ENCODE results near the gene UST. TPM values are rescaled to one million over a fixed set of nuclear protein-coding genes. Genes with fewer than 3 reads are reported as not detected.

Gene UST
- total RNA-seq, 1 donor from 2014 or later = 17.1 TPM

DNA sequence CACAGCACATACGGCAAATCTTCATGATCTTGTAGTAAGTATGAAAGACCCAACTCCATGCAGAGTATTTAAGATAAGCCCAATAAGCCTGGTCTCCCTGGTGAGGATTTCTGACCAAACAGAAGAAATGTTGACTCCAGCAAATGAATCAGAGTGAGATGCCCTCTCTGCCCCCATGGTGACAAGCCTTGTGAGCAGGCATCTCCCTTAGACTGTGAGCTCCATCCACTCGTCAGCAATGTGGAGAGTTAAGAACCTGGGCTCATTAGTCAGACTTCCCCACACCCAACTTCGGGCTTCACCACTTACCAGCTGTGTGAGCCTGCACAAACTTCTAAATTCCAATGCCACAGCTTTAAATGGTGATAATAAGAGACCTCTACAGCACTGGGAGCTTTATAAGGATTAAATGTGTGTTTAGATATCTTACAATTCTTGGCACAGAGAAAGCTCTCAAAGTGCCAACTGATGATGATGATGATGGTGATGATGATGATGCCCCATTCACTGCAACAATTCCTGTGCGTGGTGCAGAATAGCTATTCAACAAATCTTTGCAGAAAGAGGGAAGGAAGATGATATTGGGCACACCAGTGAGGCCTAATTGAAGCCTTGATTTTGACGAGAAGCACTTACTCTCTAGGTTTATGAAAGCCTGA lies 317.3 kb downstream of the UST start:
- Mint-ChIP-seq H3K4me3 (ENCODE audit: unreplicated experiment) (no peak overlapping the region), H3K27me3 (ENCODE audit: low read depth) (no peaks in the 10 kb centered on the region), H3K36me3 (ENCODE audit: low read depth) (peaks cover 3% of the 10 kb centered on the region), H3K4me1 (ENCODE audit: low read depth) (peaks cover 73% of the 10 kb centered on the region), H3K27ac (ENCODE audit: unreplicated experiment) (peak overlapping the region; percentile 76), H3K9me3 (ENCODE audit: low read depth) (no peaks in the 10 kb centered on the region)
- TF ChIP-seq, protein P1, sequence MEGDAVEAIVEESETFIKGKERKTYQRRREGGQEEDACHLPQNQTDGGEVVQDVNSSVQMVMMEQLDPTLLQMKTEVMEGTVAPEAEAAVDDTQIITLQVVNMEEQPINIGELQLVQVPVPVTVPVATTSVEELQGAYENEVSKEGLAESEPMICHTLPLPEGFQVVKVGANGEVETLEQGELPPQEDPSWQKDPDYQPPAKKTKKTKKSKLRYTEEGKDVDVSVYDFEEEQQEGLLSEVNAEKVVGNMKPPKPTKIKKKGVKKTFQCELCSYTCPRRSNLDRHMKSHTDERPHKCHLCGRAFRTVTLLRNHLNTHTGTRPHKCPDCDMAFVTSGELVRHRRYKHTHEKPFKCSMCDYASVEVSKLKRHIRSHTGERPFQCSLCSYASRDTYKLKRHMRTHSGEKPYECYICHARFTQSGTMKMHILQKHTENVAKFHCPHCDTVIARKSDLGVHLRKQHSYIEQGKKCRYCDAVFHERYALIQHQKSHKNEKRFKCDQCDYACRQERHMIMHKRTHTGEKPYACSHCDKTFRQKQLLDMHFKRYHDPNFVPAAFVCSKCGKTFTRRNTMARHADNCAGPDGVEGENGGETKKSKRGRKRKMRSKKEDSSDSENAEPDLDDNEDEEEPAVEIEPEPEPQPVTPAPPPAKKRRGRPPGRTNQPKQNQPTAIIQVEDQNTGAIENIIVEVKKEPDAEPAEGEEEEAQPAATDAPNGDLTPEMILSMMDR (IDR thresholded peaks at IDR 0.05) = no peak
- DNase-seq (ENCODE audit: low spot score) = no peak

DNA sequence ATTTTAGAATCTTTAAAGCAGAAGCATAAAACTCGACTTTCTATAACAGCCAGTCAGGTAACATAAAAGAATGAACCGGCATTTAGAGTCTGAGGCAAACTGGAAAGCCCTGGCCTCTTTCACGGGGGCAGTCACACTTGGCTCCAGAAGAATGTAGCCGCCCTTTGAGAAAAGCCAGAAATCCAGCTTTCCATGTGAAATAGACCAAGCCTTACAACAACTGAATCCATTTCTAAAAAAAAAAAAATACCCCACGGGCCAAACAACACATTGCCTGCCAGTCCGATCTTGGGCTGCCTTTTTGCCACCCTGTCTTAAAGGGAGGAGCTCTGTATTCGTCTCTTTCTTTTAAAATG lies 317.8 kb downstream of the UST start:
- no peak overlapping the region for H3K4me3 Mint-ChIP-seq (ENCODE audit: unreplicated experiment)
- H3K27ac Mint-ChIP-seq (ENCODE audit: unreplicated experiment) = peak overlapping the region; percentile 76
- peaks cover 3% of the 10 kb centered on the region for H3K36me3 Mint-ChIP-seq (ENCODE audit: low read depth)
- TF ChIP-seq, protein P1 (IDR thresholded peaks at IDR 0.05) = no peak
- DNase-seq (ENCODE audit: low spot score) = no peak
- H3K27me3 Mint-ChIP-seq (ENCODE audit: low read depth) = no peaks in the 10 kb centered on the region
- H3K4me1 Mint-ChIP-seq (ENCODE audit: low read depth) = peaks cover 68% of the 10 kb centered on the region
- H3K9me3 Mint-ChIP-seq (ENCODE audit: low read depth) = no peaks in the 10 kb centered on the region

DNA sequence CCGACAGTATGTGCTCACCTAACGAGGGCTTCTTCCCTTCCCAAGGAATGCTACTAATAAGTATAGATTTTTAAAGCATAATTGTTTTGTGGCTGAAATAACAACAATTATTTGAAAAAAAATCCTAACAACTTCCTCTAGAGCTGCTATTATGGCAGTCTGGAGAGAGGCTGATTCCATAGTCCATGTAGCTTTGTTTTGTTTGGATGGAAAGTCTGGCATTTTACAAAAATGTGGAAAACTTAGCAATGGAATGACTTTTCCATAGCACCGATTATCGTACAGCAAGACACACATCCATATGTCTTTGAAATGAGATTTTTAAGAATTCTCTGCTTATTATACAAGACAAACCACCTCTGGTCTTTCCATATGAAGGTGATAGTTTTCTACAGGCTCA lies 318.3 kb downstream of the UST start:
- peaks cover 3% of the 10 kb centered on the region for H3K36me3 Mint-ChIP-seq (ENCODE audit: low read depth)
- no peaks in the 10 kb centered on the region for H3K9me3 Mint-ChIP-seq (ENCODE audit: low read depth)
- no peaks in the 10 kb centered on the region for H3K27me3 Mint-ChIP-seq (ENCODE audit: low read depth)
- no peak overlapping the region for H3K4me3 Mint-ChIP-seq (ENCODE audit: unreplicated experiment)
- H3K27ac Mint-ChIP-seq (ENCODE audit: unreplicated experiment) = peak overlapping the region; percentile 76
- peaks cover 63% of the 10 kb centered on the region for H3K4me1 Mint-ChIP-seq (ENCODE audit: low read depth)
- TF ChIP-seq, protein P1 (IDR thresholded peaks at IDR 0.05) = no peak
- no peak for DNase-seq (ENCODE audit: low spot score)

DNA sequence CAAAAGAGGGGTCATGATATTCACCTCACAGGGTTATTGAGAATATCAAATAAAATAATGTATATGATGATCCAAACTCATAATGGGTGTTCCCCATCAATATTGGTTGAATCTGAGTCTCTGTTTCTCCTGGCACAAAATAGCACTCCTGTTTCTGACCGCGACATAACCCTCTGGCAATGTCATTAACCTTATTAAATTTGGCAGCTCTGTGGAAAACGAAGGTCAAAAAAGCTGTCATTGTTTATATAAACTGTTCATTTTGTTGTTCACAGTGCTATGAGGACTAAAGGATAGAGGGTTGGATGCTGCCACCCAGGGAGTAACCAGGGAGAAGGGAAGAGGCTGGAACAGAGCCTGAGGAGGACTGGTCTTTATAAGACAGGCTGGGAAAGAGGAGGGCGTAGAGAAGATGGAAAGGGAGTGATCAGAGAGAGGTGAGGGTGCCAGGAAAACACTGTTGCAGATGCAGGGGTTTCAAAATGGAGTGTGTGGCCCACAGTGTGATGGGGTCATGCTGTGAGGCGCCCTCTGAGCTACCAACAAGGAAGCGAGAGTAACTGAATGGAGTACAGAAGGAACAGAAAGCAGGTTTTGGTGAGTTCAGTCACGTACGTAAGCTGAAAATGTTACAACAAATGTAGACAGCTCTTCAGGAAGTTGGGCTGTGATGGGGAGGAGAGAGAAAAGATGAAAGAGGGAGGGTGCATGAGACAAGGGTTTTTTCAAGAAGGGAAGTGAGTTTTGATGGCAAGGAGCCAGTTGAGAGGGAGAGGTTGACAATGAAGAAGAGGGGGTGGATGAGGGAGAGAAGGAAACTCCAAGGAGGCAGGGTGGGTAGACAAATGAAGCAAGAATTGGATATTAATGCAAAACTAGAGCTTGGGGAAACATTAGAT lies 319.1 kb downstream of the UST start:
- H3K4me3 Mint-ChIP-seq (ENCODE audit: unreplicated experiment) = no peak overlapping the region
- H3K27ac Mint-ChIP-seq (ENCODE audit: unreplicated experiment) = peak overlapping the region; percentile 6
- H3K27me3 Mint-ChIP-seq (ENCODE audit: low read depth) = no peaks in the 10 kb centered on the region
- peaks cover 55% of the 10 kb centered on the region for H3K4me1 Mint-ChIP-seq (ENCODE audit: low read depth)
- no peak for DNase-seq (ENCODE audit: low spot score)
- TF ChIP-seq, protein P1 (IDR thresholded peaks at IDR 0.05) = no peak
- peaks cover 3% of the 10 kb centered on the region for H3K36me3 Mint-ChIP-seq (ENCODE audit: low read depth)
- no peaks in the 10 kb centered on the region for H3K9me3 Mint-ChIP-seq (ENCODE audit: low read depth)

DNA sequence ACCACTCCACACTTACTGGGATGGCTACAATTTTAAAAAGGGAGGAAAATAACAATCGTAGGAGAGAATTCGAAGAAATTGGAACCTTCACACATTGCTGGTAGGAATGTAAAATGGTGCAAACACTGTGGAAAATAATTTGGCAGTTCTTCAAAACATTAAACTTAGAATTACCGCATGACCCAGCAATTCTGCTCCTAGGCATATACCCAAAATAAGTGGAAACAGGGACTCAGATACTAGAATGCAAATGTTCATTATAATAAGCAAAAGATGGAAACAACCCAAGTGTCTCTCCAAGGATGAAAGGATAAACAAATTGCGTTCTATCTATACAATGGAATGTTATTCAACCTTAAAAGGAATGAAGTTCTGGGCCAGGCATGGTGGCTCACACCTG lies 325.2 kb downstream of the UST start:
- DNase-seq (ENCODE audit: low spot score) = no peak
- Mint-ChIP-seq H3K27me3 (ENCODE audit: low read depth) (no peaks in the 10 kb centered on the region), H3K9me3 (ENCODE audit: low read depth) (peaks cover 3% of the 10 kb centered on the region), H3K4me3 (ENCODE audit: unreplicated experiment) (no peak overlapping the region), H3K36me3 (ENCODE audit: low read depth) (peaks cover 3% of the 10 kb centered on the region), H3K4me1 (ENCODE audit: low read depth) (peaks cover 18% of the 10 kb centered on the region), H3K27ac (ENCODE audit: unreplicated experiment) (no peak overlapping the region)
- TF ChIP-seq, protein P1 (IDR thresholded peaks at IDR 0.05) = no peak
